Keratinocyte (primary cell): ENCODE results near the gene CGN.

Experiments
- EZH2 ChIP-seq: IDR thresholded peaks from one replicate; pipeline ENCODE4 v1.6.1; 2012; ENCODE audit warnings: inconsistent platforms, mild to moderate bottlenecking, low read length, moderate library complexity
- TF ChIP-seq, protein P1 (sequence below), 3 experiments: IDR thresholded peaks in 1 of 3; conservative IDR thresholded peaks in 1 of 3; optimal IDR thresholded peaks in 1 of 3; 2 replicates in 2 of 3; 3 replicates in 1 of 3; pipeline versions ENCODE3 to v1.5.1; 2011; ENCODE audit warnings: low read length in 3 of 3, mild to moderate bottlenecking in 3 of 3, moderate library complexity in 2 of 3, control low read depth in 1 of 3, inconsistent platforms in 1 of 3; ENCODE audit not compliant: insufficient read depth in 2 of 3; ENCODE audit errors: extremely low read depth in 1 of 3

DNA sequence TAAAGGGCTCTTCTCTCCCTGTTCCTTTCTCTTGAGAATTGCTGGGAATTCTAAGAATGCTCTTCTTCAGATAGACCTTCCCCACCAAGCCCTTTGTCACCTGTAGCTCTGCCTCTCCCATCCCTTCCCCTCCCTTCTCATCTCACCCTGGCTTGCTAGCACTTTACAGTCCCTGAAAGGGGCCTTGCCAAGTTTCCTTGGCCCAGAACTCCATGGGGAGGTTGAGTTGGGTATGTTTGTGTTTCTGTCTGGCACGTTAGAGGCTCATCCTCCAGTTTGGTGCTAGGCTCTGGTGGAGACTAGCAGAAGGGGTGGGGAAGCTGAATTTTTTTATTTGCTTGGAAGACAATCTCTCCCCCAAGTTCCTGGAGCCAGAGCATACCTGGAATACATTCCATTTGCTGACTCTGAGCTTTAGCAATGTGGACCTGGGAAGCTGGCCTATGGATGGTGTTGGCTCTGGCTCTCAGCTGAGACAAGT lies 4.9 kb downstream of the CGN start:
- TF ChIP-seq, protein P1, sequence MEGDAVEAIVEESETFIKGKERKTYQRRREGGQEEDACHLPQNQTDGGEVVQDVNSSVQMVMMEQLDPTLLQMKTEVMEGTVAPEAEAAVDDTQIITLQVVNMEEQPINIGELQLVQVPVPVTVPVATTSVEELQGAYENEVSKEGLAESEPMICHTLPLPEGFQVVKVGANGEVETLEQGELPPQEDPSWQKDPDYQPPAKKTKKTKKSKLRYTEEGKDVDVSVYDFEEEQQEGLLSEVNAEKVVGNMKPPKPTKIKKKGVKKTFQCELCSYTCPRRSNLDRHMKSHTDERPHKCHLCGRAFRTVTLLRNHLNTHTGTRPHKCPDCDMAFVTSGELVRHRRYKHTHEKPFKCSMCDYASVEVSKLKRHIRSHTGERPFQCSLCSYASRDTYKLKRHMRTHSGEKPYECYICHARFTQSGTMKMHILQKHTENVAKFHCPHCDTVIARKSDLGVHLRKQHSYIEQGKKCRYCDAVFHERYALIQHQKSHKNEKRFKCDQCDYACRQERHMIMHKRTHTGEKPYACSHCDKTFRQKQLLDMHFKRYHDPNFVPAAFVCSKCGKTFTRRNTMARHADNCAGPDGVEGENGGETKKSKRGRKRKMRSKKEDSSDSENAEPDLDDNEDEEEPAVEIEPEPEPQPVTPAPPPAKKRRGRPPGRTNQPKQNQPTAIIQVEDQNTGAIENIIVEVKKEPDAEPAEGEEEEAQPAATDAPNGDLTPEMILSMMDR (optimal IDR thresholded peaks at IDR 0.05 in 1 of 3, IDR thresholded peaks at IDR 0.05 in 1 of 3, conservative IDR thresholded peaks at IDR 0.05 in 1 of 3; ENCODE audit: extremely low read depth in 1 of 3, insufficient read depth in 2 of 3, low read length in 3 of 3) = no peak
- no peak for TF ChIP-seq EZH2
